ENCODE measurements around the gene GNG10. TPM values are rescaled to one million over a fixed set of nuclear protein-coding genes. Genes with fewer than 3 reads are reported as not detected.
"Not testable (repeated sequence)": the region's sequence is repeated elsewhere in the genome, so short reads cannot be mapped to it uniquely, and the experiment has no call there.

GNG10 gene
- total RNA-seq, 6 donors from 2014 or later, result 18.8 to 62.2 (median 39.6) TPM

GRCh38 chr9:111661802-111662521, 557 bp downstream of the GNG10 start:
- DNase-seq, result peak in 1 of 2 donors; percentile 37
- Histone ChIP-seq H3K4me1 (peaks cover 12 to 23% (median 13%) of the 10 kb centered on the region in 4 donors), H3K27me3 (no peaks in the 10 kb centered on the region), H3K27ac (peak overlapping the region; percentile 79 to 94 (median 89)), H3K4me3 (peak overlapping the region; percentile 54 to 96 (median 87)), H3K9me3 (no peaks in the 10 kb centered on the region), H3K36me3 (peaks cover 0 to 3% (median 2%) of the 10 kb centered on the region in 4 donors)
- 0% methylated on average over 21 to 27 of the region's 57 CpGs for WGBS, 2 donors
- peak; percentile 25 to 45 for TF ChIP-seq POLR2AphosphoS5 (IDR thresholded peaks at IDR 0.05)
- TF ChIP-seq EP300 (IDR thresholded peaks at IDR 0.05), result no peak
- ATAC-seq (ENCODE audit: low FRiP score in 2 of 2), result peak; percentile 62 to 72

GRCh38 chr9:111662576-111663300, 1.3 kb downstream of the GNG10 start:
- Histone ChIP-seq H3K36me3 (peaks cover 5 to 11% (median 8%) of the 10 kb centered on the region in 4 donors), H3K27ac (peak overlapping the region; percentile 79 to 94 (median 89)), H3K4me1 (peaks cover 12 to 23% (median 13%) of the 10 kb centered on the region in 4 donors), H3K9me3 (no peaks in the 10 kb centered on the region), H3K4me3 (peak overlapping the region in 3 of 4 donors; percentile 85 to 96 (median 89)), H3K27me3 (no peaks in the 10 kb centered on the region)
- TF ChIP-seq POLR2AphosphoS5 (IDR thresholded peaks at IDR 0.05) (no peak), CTCF (IDR thresholded peaks at IDR 0.05) (no peak), POLR2A (IDR thresholded peaks at IDR 0.05) (no peak), EP300 (IDR thresholded peaks at IDR 0.05) (no peak)
- DNase-seq (no peak), ATAC-seq (ENCODE audit: low FRiP score in 2 of 2) (peak in 1 of 2 donors; percentile 41)
- 25 to 29% methylated on average over 7 of the region's 7 CpGs for WGBS, 2 donors

- peak in 1 of 2 donors; percentile 23 for ATAC-seq (ENCODE audit: low FRiP score in 2 of 2)
Measured at GRCh38 chr9:111663301-111663823, 2.0 kb downstream of the GNG10 start.

GRCh38 chr9:111668026-111668573, 6.7 kb downstream of the GNG10 start:
- peaks cover 5 to 38% (median 14%) of the 10 kb centered on the region in 4 donors for H3K36me3 ChIP-seq
- H3K9me3 ChIP-seq, result no peaks in the 10 kb centered on the region
- no peak for DNase-seq
- H3K27me3 ChIP-seq, result no peaks in the 10 kb centered on the region
- no peak overlapping the region for H3K27ac ChIP-seq
- TF ChIP-seq CTCF (IDR thresholded peaks at IDR 0.05) (no peak), POLR2A (IDR thresholded peaks at IDR 0.05) (no peak), POLR2AphosphoS5 (IDR thresholded peaks at IDR 0.05) (no peak), EP300 (IDR thresholded peaks at IDR 0.05) (no peak)
- no peak for ATAC-seq (ENCODE audit: low FRiP score in 2 of 2)
- peaks cover 3 to 5% (median 4%) of the 10 kb centered on the region in 4 donors for H3K4me1 ChIP-seq
- H3K4me3 ChIP-seq, result no peak overlapping the region
- WGBS, 2 donors, result 78 to 93% methylated on average over 1 of the region's 1 CpG

More at GRCh38 chr9:111663301-111663823, 2.0 kb downstream of the GNG10 start:
- H3K4me1 ChIP-seq, result peaks cover 12 to 23% (median 13%) of the 10 kb centered on the region in 4 donors
- DNase-seq, result no peak
- H3K9me3 ChIP-seq, result no peaks in the 10 kb centered on the region
- TF ChIP-seq POLR2AphosphoS5 (IDR thresholded peaks at IDR 0.05), result no peak
- TF ChIP-seq POLR2A (IDR thresholded peaks at IDR 0.05), result no peak
- TF ChIP-seq CTCF (IDR thresholded peaks at IDR 0.05), result no peak
- TF ChIP-seq EP300 (IDR thresholded peaks at IDR 0.05), result no peak
- H3K4me3 ChIP-seq, result peak overlapping the region in 2 of 4 donors; percentile 85 to 89
- H3K27me3 ChIP-seq, result no peaks in the 10 kb centered on the region
- peak overlapping the region; percentile 79 to 94 (median 89) for H3K27ac ChIP-seq
- WGBS, 2 donors, result 65 to 71% methylated on average over 5 of the region's 5 CpGs
- peaks cover 5 to 17% (median 11%) of the 10 kb centered on the region in 4 donors for H3K36me3 ChIP-seq

- H3K4me1 ChIP-seq; H3K9me3 ChIP-seq; H3K27me3 ChIP-seq; DNase-seq; ATAC-seq (ENCODE audit: low FRiP score in 2 of 2); H3K4me3 ChIP-seq; H3K27ac ChIP-seq: not testable (repeated sequence)
- WGBS, 2 donors, result 89 to 96% methylated on average over 11 of the region's 11 CpGs
- peaks cover 5 to 38% (median 14%) of the 10 kb centered on the region in 4 donors for H3K36me3 ChIP-seq
Measured at GRCh38 chr9:111668601-111669000, 7.2 kb downstream of the GNG10 start.

Data from upper lobe of left lung (tissue), 6 donors.